ENCODE data around the gene PGR.

Gene PGR

DNA sequence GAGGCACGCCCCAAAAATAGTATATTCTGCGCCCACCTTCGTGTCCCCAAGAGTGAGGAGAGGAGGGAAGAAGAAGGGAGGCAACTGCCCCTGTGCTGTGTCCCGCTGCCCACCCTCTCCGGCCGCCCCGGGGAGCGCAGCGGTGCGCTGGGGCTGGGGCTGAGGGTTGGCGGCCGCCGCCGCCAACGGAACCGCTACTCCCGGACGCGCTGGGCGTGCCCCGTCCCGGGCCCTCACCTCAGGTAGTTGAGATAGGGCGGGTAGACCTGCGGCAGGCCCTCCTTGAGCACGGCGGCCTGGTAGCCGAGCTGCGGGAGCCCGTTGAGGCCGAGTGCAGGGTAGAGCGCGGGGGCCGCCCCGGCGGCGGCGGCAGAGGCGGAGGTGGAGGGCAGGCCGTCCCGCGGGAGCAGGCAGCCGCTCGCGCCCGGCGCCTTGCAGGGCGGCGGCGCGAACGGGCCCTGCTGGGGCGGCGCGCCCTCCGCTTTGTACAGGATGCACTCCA is 2.4 kb downstream of the PGR start:
- Histone ChIP-seq H3K4me3 (ENCODE audit: low read depth in 1 of 2, low read length in 2 of 2) (no peak overlapping the region), H3K4me2 (ENCODE audit: insufficient read depth, low read length) (no peak overlapping the region)

DNA sequence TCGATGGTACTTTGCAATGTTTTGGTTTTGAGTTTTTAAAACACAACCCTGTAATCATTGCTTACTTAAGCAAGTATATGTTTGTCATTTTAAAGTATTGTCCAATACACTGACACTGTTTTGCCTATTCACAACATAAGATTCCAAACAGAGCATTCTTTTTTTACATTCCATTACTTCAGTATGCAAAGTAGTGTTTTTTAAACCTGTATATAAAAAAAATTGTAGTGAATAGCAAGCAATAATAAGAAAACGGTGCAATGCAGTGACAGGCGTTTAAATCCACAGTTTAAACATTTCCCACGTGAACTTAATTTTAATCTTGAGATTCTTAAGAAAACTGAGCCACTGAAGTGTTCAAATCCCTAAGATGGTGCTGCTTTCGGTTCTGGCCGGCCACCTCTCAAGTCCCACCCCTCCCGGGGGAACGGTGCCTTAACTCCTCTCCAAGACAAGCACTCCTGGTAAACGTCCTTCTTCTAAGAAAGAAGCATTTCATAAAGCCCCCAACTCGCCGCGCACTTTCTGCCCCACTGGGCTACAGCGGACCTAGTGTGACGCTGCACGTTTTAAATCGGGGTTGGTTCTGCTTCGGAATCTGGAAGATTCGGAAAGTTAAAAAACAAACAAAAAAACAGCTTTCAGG is 2.9 kb downstream of the PGR start:
- DNase-seq (no peak), ATAC-seq (ENCODE audit: insufficient read depth, low read depth) (no peak)
- Histone ChIP-seq H3K79me2 (ENCODE audit: insufficient read depth, low read length) (no peaks in the 10 kb centered on the region), H3K4me3 (ENCODE audit: low read depth in 1 of 2, low read length in 2 of 2) (no peak overlapping the region), H3K9ac (ENCODE audit: low read depth, low read length) (no peak overlapping the region), H3K27ac (ENCODE audit: low read length) (no peak overlapping the region), H3K4me2 (ENCODE audit: insufficient read depth, low read length) (no peak overlapping the region), H3K27me3 (ENCODE audit: insufficient read depth, low read length, poor library complexity) (no peaks in the 10 kb centered on the region), H3K36me3 (ENCODE audit: insufficient read depth, low read length) (no peaks in the 10 kb centered on the region), H3K4me1 (ENCODE audit: insufficient read depth, low read length) (no peaks in the 10 kb centered on the region), H4K20me1 (ENCODE audit: insufficient read depth, low read length) (no peaks in the 10 kb centered on the region), H3K9me3 (ENCODE audit: insufficient read depth, low read length, severe bottlenecking) (peaks cover 3% of the 10 kb centered on the region), H2AFZ (ENCODE audit: low read depth, low read length) (no peak overlapping the region)
- TF ChIP-seq, protein P1, sequence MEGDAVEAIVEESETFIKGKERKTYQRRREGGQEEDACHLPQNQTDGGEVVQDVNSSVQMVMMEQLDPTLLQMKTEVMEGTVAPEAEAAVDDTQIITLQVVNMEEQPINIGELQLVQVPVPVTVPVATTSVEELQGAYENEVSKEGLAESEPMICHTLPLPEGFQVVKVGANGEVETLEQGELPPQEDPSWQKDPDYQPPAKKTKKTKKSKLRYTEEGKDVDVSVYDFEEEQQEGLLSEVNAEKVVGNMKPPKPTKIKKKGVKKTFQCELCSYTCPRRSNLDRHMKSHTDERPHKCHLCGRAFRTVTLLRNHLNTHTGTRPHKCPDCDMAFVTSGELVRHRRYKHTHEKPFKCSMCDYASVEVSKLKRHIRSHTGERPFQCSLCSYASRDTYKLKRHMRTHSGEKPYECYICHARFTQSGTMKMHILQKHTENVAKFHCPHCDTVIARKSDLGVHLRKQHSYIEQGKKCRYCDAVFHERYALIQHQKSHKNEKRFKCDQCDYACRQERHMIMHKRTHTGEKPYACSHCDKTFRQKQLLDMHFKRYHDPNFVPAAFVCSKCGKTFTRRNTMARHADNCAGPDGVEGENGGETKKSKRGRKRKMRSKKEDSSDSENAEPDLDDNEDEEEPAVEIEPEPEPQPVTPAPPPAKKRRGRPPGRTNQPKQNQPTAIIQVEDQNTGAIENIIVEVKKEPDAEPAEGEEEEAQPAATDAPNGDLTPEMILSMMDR (IDR thresholded peaks at IDR 0.05; ENCODE audit: borderline replicate concordance, extremely low read depth, low read length, poor library complexity, severe bottlenecking), result no peak
- no peak for TF ChIP-seq EZH2 (IDR thresholded peaks at IDR 0.05; ENCODE audit: borderline replicate concordance, low read depth, low read length, severe bottlenecking)

More for the DNA sequence above, 2.4 kb downstream of the PGR start:
- ATAC-seq (ENCODE audit: insufficient read depth, low read depth), result no peak
- Histone ChIP-seq H3K79me2 (ENCODE audit: insufficient read depth, low read length) (no peaks in the 10 kb centered on the region), H3K9ac (ENCODE audit: low read depth, low read length) (no peak overlapping the region), H3K9me3 (ENCODE audit: insufficient read depth, low read length, severe bottlenecking) (peaks cover 3% of the 10 kb centered on the region), H3K36me3 (ENCODE audit: insufficient read depth, low read length) (no peaks in the 10 kb centered on the region), H3K27me3 (ENCODE audit: insufficient read depth, low read length, poor library complexity) (no peaks in the 10 kb centered on the region), H4K20me1 (ENCODE audit: insufficient read depth, low read length) (no peaks in the 10 kb centered on the region), H2AFZ (ENCODE audit: low read depth, low read length) (no peak overlapping the region), H3K4me1 (ENCODE audit: insufficient read depth, low read length) (no peaks in the 10 kb centered on the region), H3K27ac (ENCODE audit: low read length) (no peak overlapping the region)
- no peak for TF ChIP-seq EZH2 (IDR thresholded peaks at IDR 0.05; ENCODE audit: borderline replicate concordance, low read depth, low read length, severe bottlenecking)
- TF ChIP-seq, protein P1 (IDR thresholded peaks at IDR 0.05; ENCODE audit: borderline replicate concordance, extremely low read depth, low read length, poor library complexity, severe bottlenecking), result no peak
- no peak for DNase-seq

DNA sequence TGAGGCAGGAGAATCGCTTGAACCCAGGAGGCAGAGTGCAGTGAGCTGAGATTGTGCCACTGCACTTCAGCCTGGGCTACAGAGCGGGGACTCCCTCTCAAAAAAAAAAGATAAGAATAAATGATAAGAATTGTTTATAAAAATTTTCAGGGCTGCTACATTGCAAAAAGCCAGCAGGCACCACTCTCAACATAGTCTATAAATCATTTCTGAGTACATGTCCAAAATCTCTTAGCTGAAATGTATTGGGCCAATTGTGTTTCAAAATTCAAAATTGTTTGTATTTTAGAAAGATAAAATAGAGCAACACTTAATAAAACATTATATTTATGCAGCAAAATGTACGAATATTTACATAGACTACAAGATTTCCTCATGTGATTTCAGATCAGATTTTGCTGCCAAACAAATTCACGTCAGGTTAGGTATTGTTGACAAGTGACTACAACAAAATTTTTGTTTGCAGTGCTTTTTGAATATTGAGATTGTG is 13.9 kb downstream of the PGR start:
- no peaks in the 10 kb centered on the region for H3K27me3 ChIP-seq (ENCODE audit: insufficient read depth, low read length, poor library complexity)
- no peak overlapping the region for H2AFZ ChIP-seq (ENCODE audit: low read depth, low read length)
- no peaks in the 10 kb centered on the region for H4K20me1 ChIP-seq (ENCODE audit: insufficient read depth, low read length)
- no peak overlapping the region for H3K27ac ChIP-seq (ENCODE audit: low read length)
- ATAC-seq (ENCODE audit: insufficient read depth, low read depth) (no peak), DNase-seq (no peak)
- H3K4me1 ChIP-seq (ENCODE audit: insufficient read depth, low read length), result no peaks in the 10 kb centered on the region
- TF ChIP-seq, protein P1 (IDR thresholded peaks at IDR 0.05; ENCODE audit: borderline replicate concordance, extremely low read depth, low read length, poor library complexity, severe bottlenecking), result no peak
- no peak for TF ChIP-seq EZH2 (IDR thresholded peaks at IDR 0.05; ENCODE audit: borderline replicate concordance, low read depth, low read length, severe bottlenecking)
- no peaks in the 10 kb centered on the region for H3K9me3 ChIP-seq (ENCODE audit: insufficient read depth, low read length, severe bottlenecking)
- no peak overlapping the region for H3K4me3 ChIP-seq (ENCODE audit: low read depth in 1 of 2, low read length in 2 of 2)
- no peak overlapping the region for H3K4me2 ChIP-seq (ENCODE audit: insufficient read depth, low read length)
- H3K36me3 ChIP-seq (ENCODE audit: insufficient read depth, low read length), result no peaks in the 10 kb centered on the region
- no peaks in the 10 kb centered on the region for H3K79me2 ChIP-seq (ENCODE audit: insufficient read depth, low read length)
- H3K9ac ChIP-seq (ENCODE audit: low read depth, low read length), result no peak overlapping the region
